ENCODE results near the gene RGSL1.
"Not testable (repeated sequence)": the region's sequence is repeated elsewhere in the genome, so short reads cannot be mapped to it uniquely, and the experiment has no call there.

Gene RGSL1

GRCh38 chr1:182525342-182525741, 75.4 kb downstream of the RGSL1 start:
- no peak for DNase-seq
- ChIA-PET CTCF (no interaction called here), POLR2A (no interaction called here)
- H3K27me3 ChIP-seq (replicated peaks in 2 of 5; ENCODE audit: control insufficient read depth in 4 of 5, insufficient read depth in 5 of 5, low read length in 4 of 5), result no peaks in the 10 kb centered on the region
- H3K4me1 ChIP-seq (ENCODE audit: control extremely low read depth in 1 of 4, control insufficient read depth in 4 of 4, insufficient read depth in 4 of 4, low read length in 3 of 4), result no peaks in the 10 kb centered on the region
- peaks cover 0 to 14% (median 6%) of the 10 kb centered on the region in 5 experiments for H3K9me3 ChIP-seq (ENCODE audit: control extremely low read depth in 1 of 5, control insufficient read depth in 4 of 5, insufficient read depth in 2 of 5, low read depth in 1 of 5, low read length in 4 of 5)
- no peak overlapping the region for H3K27ac ChIP-seq (ENCODE audit: insufficient read depth in 1 of 2, low read depth in 1 of 2, low read length in 2 of 2, poor library complexity in 1 of 2, severe bottlenecking in 2 of 2)
- no peaks in the 10 kb centered on the region for H3K36me3 ChIP-seq (ENCODE audit: control insufficient read depth in 4 of 4, insufficient read depth in 4 of 4, low read length in 3 of 4)
- H3K4me3 ChIP-seq (ENCODE audit: control insufficient read depth in 1 of 7, extremely low read depth in 1 of 7, insufficient read depth in 4 of 7, low read depth in 2 of 7, low read length in 6 of 7), result no peak overlapping the region

- DNase-seq, result no peak
- Histone ChIP-seq H3K27me3 (replicated peaks in 2 of 5; ENCODE audit: control insufficient read depth in 4 of 5, insufficient read depth in 5 of 5, low read length in 4 of 5) (peaks cover 0 to 3% (median 0%) of the 10 kb centered on the region in 5 experiments), H3K36me3 (ENCODE audit: control insufficient read depth in 4 of 4, insufficient read depth in 4 of 4, low read length in 3 of 4) (no peaks in the 10 kb centered on the region), H3K27ac (ENCODE audit: insufficient read depth in 1 of 2, low read depth in 1 of 2, low read length in 2 of 2, poor library complexity in 1 of 2, severe bottlenecking in 2 of 2) (no peak overlapping the region), H3K9me3 (ENCODE audit: control extremely low read depth in 1 of 5, control insufficient read depth in 4 of 5, insufficient read depth in 2 of 5, low read depth in 1 of 5, low read length in 4 of 5) (peaks cover 0 to 14% (median 6%) of the 10 kb centered on the region in 5 experiments), H3K4me3 (ENCODE audit: control insufficient read depth in 1 of 7, extremely low read depth in 1 of 7, insufficient read depth in 4 of 7, low read depth in 2 of 7, low read length in 6 of 7) (no peak overlapping the region), H3K4me1 (ENCODE audit: control extremely low read depth in 1 of 4, control insufficient read depth in 4 of 4, insufficient read depth in 4 of 4, low read length in 3 of 4) (no peaks in the 10 kb centered on the region)
- POLR2A ChIA-PET, result no interaction called here
- CTCF ChIA-PET, result no interaction called here
- 88% methylated on average over 1 of the region's 2 CpGs for WGBS (ENCODE audit: insufficient coverage)
Measured at GRCh38 chr1:182527680-182528079, 77.7 kb downstream of the RGSL1 start.

GRCh38 chr1:182528206-182528605, 78.3 kb downstream of the RGSL1 start:
- 100% methylated on average over 5 of the region's 5 CpGs for WGBS (ENCODE audit: insufficient coverage)
- H3K27ac ChIP-seq (ENCODE audit: insufficient read depth in 1 of 2, low read depth in 1 of 2, low read length in 2 of 2, poor library complexity in 1 of 2, severe bottlenecking in 2 of 2); H3K4me3 ChIP-seq (ENCODE audit: control insufficient read depth in 1 of 7, extremely low read depth in 1 of 7, insufficient read depth in 4 of 7, low read depth in 2 of 7, low read length in 6 of 7); H3K36me3 ChIP-seq (ENCODE audit: control insufficient read depth in 4 of 4, insufficient read depth in 4 of 4, low read length in 3 of 4); H3K4me1 ChIP-seq (ENCODE audit: control extremely low read depth in 1 of 4, control insufficient read depth in 4 of 4, insufficient read depth in 4 of 4, low read length in 3 of 4); CTCF ChIA-PET; H3K27me3 ChIP-seq (replicated peaks in 2 of 5; ENCODE audit: control insufficient read depth in 4 of 5, insufficient read depth in 5 of 5, low read length in 4 of 5); DNase-seq; POLR2A ChIA-PET: not testable (repeated sequence)
- H3K9me3 ChIP-seq (ENCODE audit: control extremely low read depth in 1 of 5, control insufficient read depth in 4 of 5, insufficient read depth in 2 of 5, low read depth in 1 of 5, low read length in 4 of 5), result peaks cover 0 to 14% (median 6%) of the 10 kb centered on the region in 5 experiments

- no peak for DNase-seq
- peaks cover 0 to 3% (median 2%) of the 10 kb centered on the region in 5 experiments for H3K27me3 ChIP-seq (replicated peaks in 2 of 5; ENCODE audit: control insufficient read depth in 4 of 5, insufficient read depth in 5 of 5, low read length in 4 of 5)
- ChIA-PET POLR2A (no interaction called here), CTCF (no interaction called here)
- no peak overlapping the region for H3K27ac ChIP-seq (ENCODE audit: insufficient read depth in 1 of 2, low read depth in 1 of 2, low read length in 2 of 2, poor library complexity in 1 of 2, severe bottlenecking in 2 of 2)
- H3K9me3 ChIP-seq (ENCODE audit: control extremely low read depth in 1 of 5, control insufficient read depth in 4 of 5, insufficient read depth in 2 of 5, low read depth in 1 of 5, low read length in 4 of 5), result peaks cover 0 to 6% (median 0%) of the 10 kb centered on the region in 5 experiments
- H3K4me3 ChIP-seq (ENCODE audit: control insufficient read depth in 1 of 7, extremely low read depth in 1 of 7, insufficient read depth in 4 of 7, low read depth in 2 of 7, low read length in 6 of 7), result no peak overlapping the region
- WGBS (ENCODE audit: insufficient coverage), result no CpG with 5 or more reads among the region's 2 CpGs
- H3K36me3 ChIP-seq (ENCODE audit: control insufficient read depth in 4 of 4, insufficient read depth in 4 of 4, low read length in 3 of 4), result no peaks in the 10 kb centered on the region
- no peaks in the 10 kb centered on the region for H3K4me1 ChIP-seq (ENCODE audit: control extremely low read depth in 1 of 4, control insufficient read depth in 4 of 4, insufficient read depth in 4 of 4, low read length in 3 of 4)
Measured at GRCh38 chr1:182533896-182534295, 84.0 kb downstream of the RGSL1 start.

- no peaks in the 10 kb centered on the region for H3K4me1 ChIP-seq (ENCODE audit: control extremely low read depth in 1 of 4, control insufficient read depth in 4 of 4, insufficient read depth in 4 of 4, low read length in 3 of 4)
- POLR2A ChIA-PET, result no interaction called here
Measured at GRCh38 chr1:182549346-182549745, 99.4 kb downstream of the RGSL1 start.

GRCh38 chr1:182549811-182550210, 99.9 kb downstream of the RGSL1 start:
- Histone ChIP-seq H3K4me1 (ENCODE audit: control extremely low read depth in 1 of 4, control insufficient read depth in 4 of 4, insufficient read depth in 4 of 4, low read length in 3 of 4) (no peaks in the 10 kb centered on the region), H3K27ac (ENCODE audit: insufficient read depth in 1 of 2, low read depth in 1 of 2, low read length in 2 of 2, poor library complexity in 1 of 2, severe bottlenecking in 2 of 2) (no peak overlapping the region), H3K36me3 (ENCODE audit: control insufficient read depth in 4 of 4, insufficient read depth in 4 of 4, low read length in 3 of 4) (no peaks in the 10 kb centered on the region), H3K9me3 (ENCODE audit: control extremely low read depth in 1 of 5, control insufficient read depth in 4 of 5, insufficient read depth in 2 of 5, low read depth in 1 of 5, low read length in 4 of 5) (peaks cover 0 to 6% (median 3%) of the 10 kb centered on the region in 5 experiments), H3K4me3 (ENCODE audit: control insufficient read depth in 1 of 7, extremely low read depth in 1 of 7, insufficient read depth in 4 of 7, low read depth in 2 of 7, low read length in 6 of 7) (no peak overlapping the region), H3K27me3 (replicated peaks in 2 of 5; ENCODE audit: control insufficient read depth in 4 of 5, insufficient read depth in 5 of 5, low read length in 4 of 5) (peaks cover 0 to 2% (median 0%) of the 10 kb centered on the region in 5 experiments)
- no peak for DNase-seq
- POLR2A ChIA-PET, result no interaction called here
- no CpG with 5 or more reads among the region's 1 CpG for WGBS (ENCODE audit: insufficient coverage)
- CTCF ChIA-PET, result no interaction called here

More at GRCh38 chr1:182549346-182549745, 99.4 kb downstream of the RGSL1 start:
- peaks cover 0 to 6% (median 3%) of the 10 kb centered on the region in 5 experiments for H3K9me3 ChIP-seq (ENCODE audit: control extremely low read depth in 1 of 5, control insufficient read depth in 4 of 5, insufficient read depth in 2 of 5, low read depth in 1 of 5, low read length in 4 of 5)
- peaks cover 0 to 2% (median 0%) of the 10 kb centered on the region in 5 experiments for H3K27me3 ChIP-seq (replicated peaks in 2 of 5; ENCODE audit: control insufficient read depth in 4 of 5, insufficient read depth in 5 of 5, low read length in 4 of 5)
- no peak overlapping the region for H3K27ac ChIP-seq (ENCODE audit: insufficient read depth in 1 of 2, low read depth in 1 of 2, low read length in 2 of 2, poor library complexity in 1 of 2, severe bottlenecking in 2 of 2)
- CTCF ChIA-PET, result no interaction called here
- no peak for DNase-seq
- no peak overlapping the region for H3K4me3 ChIP-seq (ENCODE audit: control insufficient read depth in 1 of 7, extremely low read depth in 1 of 7, insufficient read depth in 4 of 7, low read depth in 2 of 7, low read length in 6 of 7)
- no peaks in the 10 kb centered on the region for H3K36me3 ChIP-seq (ENCODE audit: control insufficient read depth in 4 of 4, insufficient read depth in 4 of 4, low read length in 3 of 4)

GRCh38 chr1:182552527-182552926, 102.6 kb downstream of the RGSL1 start:
- DNase-seq, result no peak
- no peaks in the 10 kb centered on the region for H3K36me3 ChIP-seq (ENCODE audit: control insufficient read depth in 4 of 4, insufficient read depth in 4 of 4, low read length in 3 of 4)
- no peak overlapping the region for H3K27ac ChIP-seq (ENCODE audit: insufficient read depth in 1 of 2, low read depth in 1 of 2, low read length in 2 of 2, poor library complexity in 1 of 2, severe bottlenecking in 2 of 2)
- no peaks in the 10 kb centered on the region for H3K4me1 ChIP-seq (ENCODE audit: control extremely low read depth in 1 of 4, control insufficient read depth in 4 of 4, insufficient read depth in 4 of 4, low read length in 3 of 4)
- ChIA-PET POLR2A (no interaction called here), CTCF (interaction anchor here (1.4 kb wide), 1 partner anchor 17 kb away, joined by 3 read pairs; no protein-coding TSS in a partner anchor)
- H3K27me3 ChIP-seq (replicated peaks in 2 of 5; ENCODE audit: control insufficient read depth in 4 of 5, insufficient read depth in 5 of 5, low read length in 4 of 5), result no peaks in the 10 kb centered on the region
- WGBS (ENCODE audit: insufficient coverage), result no CpG with 5 or more reads among the region's 2 CpGs
- no peak overlapping the region for H3K4me3 ChIP-seq (ENCODE audit: control insufficient read depth in 1 of 7, extremely low read depth in 1 of 7, insufficient read depth in 4 of 7, low read depth in 2 of 7, low read length in 6 of 7)
- H3K9me3 ChIP-seq (ENCODE audit: control extremely low read depth in 1 of 5, control insufficient read depth in 4 of 5, insufficient read depth in 2 of 5, low read depth in 1 of 5, low read length in 4 of 5), result peaks cover 0 to 6% (median 3%) of the 10 kb centered on the region in 5 experiments
